Effector memory CD8-positive, alpha-beta T cell (primary cell): ENCODE results near the gene GPBAR1.
A peak's percentile ranks its signal among the peaks of the same experiment; 100 is the strongest.

Experiments
- ATAC-seq: fragments of 150-1000 bp; cut with Tn5 transposase; replicated peaks from 2 replicates; pipeline ENCODE4 v1.10.0; 2021; ENCODE audit warnings: mild to moderate bottlenecking, moderate library complexity
- DNase-seq, 3 experiments: peaks; one replicate each; pipeline ENCODE4 v3.0.0; 2021
- H3K27ac Mint-ChIP-seq, 2 donors: one replicate each; pipeline ENCODE4 v1.8.0; 2022; ENCODE audit warnings: mild to moderate bottlenecking in 2 of 2, mixed read lengths in 2 of 2, moderate library complexity in 2 of 2
- H3K27me3 Mint-ChIP-seq, 2 donors: one replicate each; pipeline ENCODE4 v1.8.0; 2022; ENCODE audit warnings: mixed read lengths in 2 of 2
- H3K36me3 Mint-ChIP-seq: one replicate; pipeline ENCODE4 v1.8.0; 2022; ENCODE audit warnings: mild to moderate bottlenecking, moderate library complexity, mixed read lengths; ENCODE audit not compliant: insufficient read depth
- H3K4me1 Mint-ChIP-seq, 2 donors: one replicate each; pipeline ENCODE4 v1.8.0; 2022; ENCODE audit warnings: low read depth in 2 of 2, mixed read lengths in 2 of 2
- H3K4me3 Mint-ChIP-seq, 2 donors: one replicate each; pipeline ENCODE4 v1.8.0; 2022; ENCODE audit warnings: mild to moderate bottlenecking in 2 of 2, mixed read lengths in 2 of 2, moderate library complexity in 2 of 2
- H3K9me3 Mint-ChIP-seq, 2 donors: one replicate each; pipeline ENCODE4 v1.8.0; 2022; ENCODE audit warnings: mixed read lengths in 2 of 2

The GPBAR1 gene

DNA sequence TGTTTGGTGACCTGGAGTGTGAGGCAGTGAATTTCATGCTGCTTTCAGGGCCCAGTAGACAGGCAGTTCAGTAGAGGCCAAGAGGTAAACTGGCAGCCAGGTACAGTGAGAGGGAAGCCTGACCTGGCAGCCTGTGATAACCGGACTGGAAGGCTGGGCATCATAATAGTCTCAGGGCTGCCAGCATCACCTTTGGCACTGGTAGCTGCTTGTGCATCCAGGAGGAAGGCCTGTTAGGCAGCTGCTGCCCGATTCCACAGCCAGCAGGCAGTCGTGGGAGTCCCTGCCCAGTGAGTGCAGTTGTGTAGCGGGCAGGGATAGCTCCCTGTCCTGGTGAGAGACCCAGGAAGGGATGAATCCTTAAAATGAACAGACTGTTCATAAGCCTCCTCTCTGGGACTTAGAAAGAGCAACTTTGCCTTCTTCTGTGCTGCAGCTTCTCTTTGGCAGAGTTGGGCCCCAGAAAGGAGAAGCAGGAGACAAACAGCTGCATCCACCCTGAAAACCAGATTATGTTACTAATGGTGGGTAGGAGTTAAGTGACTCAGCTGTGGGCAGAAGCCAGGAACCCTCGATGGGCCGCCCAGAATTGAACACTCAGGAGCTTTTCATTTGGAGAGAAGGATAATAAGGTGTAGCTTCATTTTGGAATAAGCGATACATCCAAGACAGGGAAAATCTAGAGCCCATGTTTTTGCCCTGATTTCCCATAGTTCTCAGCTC lies 8.1 kb upstream of the GPBAR1 start:
- H3K27ac Mint-ChIP-seq: peak overlapping the region; percentile 74 to 77
- no peak for ATAC-seq
- H3K27me3 Mint-ChIP-seq: no peaks in the 10 kb centered on the region
- H3K4me1 Mint-ChIP-seq: peaks cover 5 to 7% of the 10 kb centered on the region in 2 donors
- no peak overlapping the region for H3K4me3 Mint-ChIP-seq
- no peak for DNase-seq
- no peaks in the 10 kb centered on the region for H3K9me3 Mint-ChIP-seq
- H3K36me3 Mint-ChIP-seq: peaks cover 100% of the 10 kb centered on the region

- no peaks in the 10 kb centered on the region for H3K27me3 Mint-ChIP-seq
- DNase-seq (no peak), ATAC-seq (no peak)
- H3K27ac Mint-ChIP-seq: peak overlapping the region; percentile 12 to 74
- H3K36me3 Mint-ChIP-seq: peaks cover 95% of the 10 kb centered on the region
- no peak overlapping the region for H3K4me3 Mint-ChIP-seq
- H3K4me1 Mint-ChIP-seq: peaks cover 6 to 8% of the 10 kb centered on the region in 2 donors
- H3K9me3 Mint-ChIP-seq: no peaks in the 10 kb centered on the region
Observed at GRCh38 chr2:218253232-218253625, 7.6 kb upstream of the GPBAR1 start.

- peaks cover 16 to 18% of the 10 kb centered on the region in 2 donors for H3K4me1 Mint-ChIP-seq
- H3K36me3 Mint-ChIP-seq: peaks cover 85% of the 10 kb centered on the region
- H3K9me3 Mint-ChIP-seq: no peaks in the 10 kb centered on the region
- no peak for DNase-seq
- H3K27me3 Mint-ChIP-seq: no peaks in the 10 kb centered on the region
- ATAC-seq: no peak
- H3K4me3 Mint-ChIP-seq: no peak overlapping the region
- peak overlapping the region; percentile 38 to 88 for H3K27ac Mint-ChIP-seq
Observed at GRCh38 chr2:218255446-218255845, 5.4 kb upstream of the GPBAR1 start.

DNA sequence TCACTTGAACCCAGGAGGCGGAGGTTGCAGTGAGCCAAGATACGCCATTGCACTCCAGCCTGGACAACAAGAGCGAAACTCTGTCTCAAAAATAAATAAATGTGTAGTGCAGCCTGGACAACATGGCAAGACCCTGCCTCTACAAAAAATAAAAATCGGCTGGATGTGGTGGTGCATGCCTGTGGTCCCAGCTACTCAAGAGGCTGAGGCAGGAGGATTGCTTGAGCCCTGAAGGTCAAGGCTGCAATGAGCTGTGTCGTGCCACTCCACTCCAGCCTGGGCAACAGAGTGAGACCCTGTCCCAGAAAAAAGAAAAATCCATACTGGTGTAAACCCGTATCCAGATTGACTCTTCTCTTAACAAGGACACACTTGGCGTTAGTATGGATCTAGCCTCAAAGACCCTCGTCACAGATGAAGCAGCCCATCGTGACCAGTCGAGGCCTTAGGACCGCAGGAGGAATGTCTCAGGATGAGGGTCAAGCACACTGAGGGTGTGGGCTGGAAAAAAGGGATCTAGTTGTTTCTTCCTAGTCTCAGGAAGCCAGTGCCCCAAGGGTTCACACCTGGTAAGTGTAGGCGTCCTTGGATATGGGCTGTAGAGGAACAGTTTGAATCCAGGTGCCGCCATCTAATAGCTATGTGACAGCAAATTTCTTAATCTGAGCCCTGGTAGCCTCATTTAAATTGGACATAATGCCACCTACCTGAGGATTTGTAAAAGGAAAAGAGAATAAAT lies 4.0 kb upstream of the GPBAR1 start:
- peaks cover 72% of the 10 kb centered on the region for H3K36me3 Mint-ChIP-seq
- DNase-seq: no peak
- no peaks in the 10 kb centered on the region for H3K9me3 Mint-ChIP-seq
- no peak overlapping the region for H3K4me3 Mint-ChIP-seq
- H3K4me1 Mint-ChIP-seq: peaks cover 16 to 18% of the 10 kb centered on the region in 2 donors
- H3K27me3 Mint-ChIP-seq: no peaks in the 10 kb centered on the region
- H3K27ac Mint-ChIP-seq: peak overlapping the region; percentile 72 to 94
- peak; percentile 6 for ATAC-seq

- ATAC-seq: peak; percentile 81
- peak overlapping the region; percentile 57 to 65 for H3K4me3 Mint-ChIP-seq
- peaks cover 16 to 18% of the 10 kb centered on the region in 2 donors for H3K4me1 Mint-ChIP-seq
Observed at GRCh38 chr2:218257390-218257981, 3.3 kb upstream of the GPBAR1 start.

DNA sequence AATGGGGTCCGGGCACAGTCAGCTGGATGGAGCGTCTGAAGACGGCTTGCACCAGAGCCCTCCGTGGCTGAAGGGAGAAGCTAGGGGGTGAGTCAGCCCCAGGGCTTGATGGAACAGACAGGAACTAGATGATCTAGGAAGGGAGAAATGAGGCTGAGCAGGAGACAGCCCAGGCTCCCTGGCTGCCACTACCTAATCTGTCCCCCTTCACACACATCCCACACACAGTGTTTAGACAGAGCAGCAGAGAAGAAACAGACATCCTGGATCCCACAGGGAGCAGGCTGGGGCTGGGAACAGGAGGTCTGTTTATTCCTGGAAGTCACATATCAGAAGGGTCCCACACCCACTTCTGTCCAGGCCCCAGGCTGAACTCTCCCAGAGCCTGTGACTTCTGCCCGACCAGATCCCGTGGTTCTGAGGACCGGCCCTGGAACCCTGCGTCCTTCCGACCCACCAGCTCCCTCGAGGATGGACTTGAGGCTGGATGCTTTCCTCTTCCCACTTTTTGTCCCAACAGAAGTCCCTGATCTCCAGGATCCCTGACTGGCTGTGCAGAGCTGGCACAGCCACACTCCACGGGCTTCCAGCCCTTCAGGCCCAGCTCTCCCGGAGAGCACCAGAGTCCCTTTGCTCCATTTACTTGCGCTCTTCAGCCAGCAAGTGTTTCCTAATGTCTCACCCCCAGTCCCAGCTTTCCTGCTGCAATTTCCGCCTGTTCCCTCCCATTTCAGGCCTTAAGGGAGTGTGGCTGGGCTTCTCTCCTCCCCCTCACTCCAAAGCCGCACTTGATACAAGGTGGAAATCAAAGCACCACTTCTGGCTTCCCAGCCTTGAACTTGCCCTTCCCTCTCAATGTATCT lies 1.5 kb upstream of the GPBAR1 start:
- no peaks in the 10 kb centered on the region for H3K9me3 Mint-ChIP-seq
- no peak for DNase-seq
- H3K36me3 Mint-ChIP-seq: peaks cover 69% of the 10 kb centered on the region
- no peaks in the 10 kb centered on the region for H3K27me3 Mint-ChIP-seq
- ATAC-seq: no peak
- H3K4me1 Mint-ChIP-seq: peaks cover 15 to 24% of the 10 kb centered on the region in 2 donors
- H3K27ac Mint-ChIP-seq: peak overlapping the region; percentile 81 to 87
- no peak overlapping the region for H3K4me3 Mint-ChIP-seq

More at GRCh38 chr2:218257390-218257981, 3.3 kb upstream of the GPBAR1 start:
- Mint-ChIP-seq H3K36me3 (peaks cover 71% of the 10 kb centered on the region), H3K27ac (peak overlapping the region; percentile 72 to 94), H3K27me3 (no peaks in the 10 kb centered on the region), H3K9me3 (no peaks in the 10 kb centered on the region)
- peak; percentile 68 to 71 (median 71) for DNase-seq

- peak overlapping the region in 1 of 2 donors; percentile 42 for H3K27ac Mint-ChIP-seq
- H3K4me3 Mint-ChIP-seq: no peak overlapping the region
- H3K4me1 Mint-ChIP-seq: peaks cover 19 to 24% of the 10 kb centered on the region in 2 donors
- peaks cover 63% of the 10 kb centered on the region for H3K36me3 Mint-ChIP-seq
- DNase-seq (no peak), ATAC-seq (no peak)
- no peaks in the 10 kb centered on the region for H3K27me3 Mint-ChIP-seq
- H3K9me3 Mint-ChIP-seq: no peaks in the 10 kb centered on the region
Observed at GRCh38 chr2:218260166-218260565, 649 bp upstream of the GPBAR1 start.

GRCh38 chr2:218261423-218262236 lies 815 bp downstream of the GPBAR1 start:
- ATAC-seq: no peak
- H3K27ac Mint-ChIP-seq: peak overlapping the region; percentile 42 to 83

GRCh38 chr2:218262237-218262600 lies 1.4 kb downstream of the GPBAR1 start:
- no peak overlapping the region for H3K4me3 Mint-ChIP-seq
- H3K27ac Mint-ChIP-seq: peak overlapping the region in 1 of 2 donors; percentile 42
- H3K27me3 Mint-ChIP-seq: no peaks in the 10 kb centered on the region
- peaks cover 51% of the 10 kb centered on the region for H3K36me3 Mint-ChIP-seq
- no peaks in the 10 kb centered on the region for H3K9me3 Mint-ChIP-seq
- ATAC-seq (no peak), DNase-seq (no peak)
- H3K4me1 Mint-ChIP-seq: peaks cover 26 to 35% of the 10 kb centered on the region in 2 donors

More at GRCh38 chr2:218261423-218262236, 815 bp downstream of the GPBAR1 start:
- Mint-ChIP-seq H3K4me3 (no peak overlapping the region), H3K36me3 (peaks cover 57% of the 10 kb centered on the region), H3K9me3 (no peaks in the 10 kb centered on the region), H3K4me1 (peaks cover 21 to 29% of the 10 kb centered on the region in 2 donors), H3K27me3 (no peaks in the 10 kb centered on the region)
- DNase-seq: no peak

DNA sequence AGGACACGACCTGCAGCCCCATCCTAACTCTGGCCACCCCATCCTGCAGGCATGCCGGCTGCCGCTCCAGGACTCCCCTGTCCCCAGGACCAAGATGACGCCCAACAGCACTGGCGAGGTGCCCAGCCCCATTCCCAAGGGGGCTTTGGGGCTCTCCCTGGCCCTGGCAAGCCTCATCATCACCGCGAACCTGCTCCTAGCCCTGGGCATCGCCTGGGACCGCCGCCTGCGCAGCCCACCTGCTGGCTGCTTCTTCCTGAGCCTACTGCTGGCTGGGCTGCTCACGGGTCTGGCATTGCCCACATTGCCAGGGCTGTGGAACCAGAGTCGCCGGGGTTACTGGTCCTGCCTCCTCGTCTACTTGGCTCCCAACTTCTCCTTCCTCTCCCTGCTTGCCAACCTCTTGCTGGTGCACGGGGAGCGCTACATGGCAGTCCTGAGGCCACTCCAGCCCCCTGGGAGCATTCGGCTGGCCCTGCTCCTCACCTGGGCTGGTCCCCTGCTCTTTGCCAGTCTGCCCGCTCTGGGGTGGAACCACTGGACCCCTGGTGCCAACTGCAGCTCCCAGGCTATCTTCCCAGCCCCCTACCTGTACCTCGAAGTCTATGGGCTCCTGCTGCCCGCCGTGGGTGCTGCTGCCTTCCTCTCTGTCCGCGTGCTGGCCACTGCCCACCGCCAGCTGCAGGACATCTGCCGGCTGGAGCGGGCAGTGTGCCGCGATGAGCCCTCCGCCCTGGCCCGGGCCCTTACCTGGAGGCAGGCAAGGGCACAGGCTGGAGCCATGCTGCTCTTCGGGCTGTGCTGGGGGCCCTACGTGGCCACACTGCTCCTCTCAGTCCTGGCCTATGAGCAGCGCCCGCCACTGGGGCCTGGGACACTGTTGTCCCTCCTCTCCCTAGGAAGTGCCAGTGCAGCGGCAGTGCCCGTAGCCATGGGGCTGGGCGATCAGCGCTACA lies 2.1 kb downstream of the GPBAR1 start:
- H3K27ac Mint-ChIP-seq: no peak overlapping the region
- peaks cover 24 to 35% of the 10 kb centered on the region in 2 donors for H3K4me1 Mint-ChIP-seq
- peaks cover 46% of the 10 kb centered on the region for H3K36me3 Mint-ChIP-seq

DNA sequence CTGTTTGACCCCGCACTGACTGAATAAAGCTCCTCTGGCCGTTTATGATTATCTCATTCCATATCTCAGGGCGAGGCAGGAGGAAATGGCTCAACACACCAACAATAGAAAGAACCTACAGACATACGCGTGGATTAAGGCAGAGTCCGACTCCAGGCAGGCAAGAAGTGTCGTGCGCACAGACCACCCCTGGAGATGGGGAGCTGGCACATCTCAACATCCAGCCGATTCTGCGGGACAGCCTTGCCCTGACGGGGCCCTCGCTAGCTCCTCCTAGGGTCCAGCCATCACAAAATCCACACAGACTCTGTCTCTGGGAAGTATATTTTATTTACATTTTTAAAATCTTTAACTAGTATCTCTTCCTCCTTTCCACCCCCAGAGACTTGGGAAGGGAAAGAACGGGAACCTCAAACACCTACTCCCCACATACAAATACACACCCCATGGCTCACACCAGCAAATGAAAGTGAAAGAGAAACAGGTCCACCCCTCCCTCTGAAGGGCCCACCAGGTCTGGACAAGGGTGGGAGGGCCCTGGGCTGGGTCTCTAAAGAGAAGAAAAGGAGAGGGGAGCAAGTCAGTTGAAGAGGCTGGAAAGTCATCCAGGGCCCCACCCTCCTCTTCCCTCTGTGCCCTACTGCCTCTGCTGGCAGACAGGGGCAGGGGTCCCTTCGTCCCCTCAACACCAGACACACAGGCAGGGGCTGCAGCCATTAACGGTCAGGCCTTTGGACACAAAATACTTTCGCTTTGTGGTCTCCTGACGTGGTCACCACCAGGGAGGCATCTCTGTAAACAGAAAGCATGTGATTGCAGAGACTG lies 3.2 kb downstream of the GPBAR1 start:
- H3K27ac Mint-ChIP-seq: no peak overlapping the region
- no peak overlapping the region for H3K4me3 Mint-ChIP-seq
- ATAC-seq (peak; percentile 66), DNase-seq (no peak)
- H3K9me3 Mint-ChIP-seq: no peaks in the 10 kb centered on the region
- H3K4me1 Mint-ChIP-seq: peaks cover 22 to 29% of the 10 kb centered on the region in 2 donors
- no peaks in the 10 kb centered on the region for H3K27me3 Mint-ChIP-seq
- peaks cover 46% of the 10 kb centered on the region for H3K36me3 Mint-ChIP-seq

More for the DNA sequence above, 2.1 kb downstream of the GPBAR1 start:
- ATAC-seq: no peak
- no peaks in the 10 kb centered on the region for H3K27me3 Mint-ChIP-seq
- H3K9me3 Mint-ChIP-seq: no peaks in the 10 kb centered on the region
- no peak overlapping the region for H3K4me3 Mint-ChIP-seq
- no peak for DNase-seq
